H1 (cell line): ENCODE measurements around the gene TLE3.

ENCODE experiments used
- CTCF ChIP-seq, 3 experiments: IDR thresholded peaks; 1 replicate in 2 of 3; 2 replicates in 1 of 3; pipeline versions ENCODE4 v1.5.1 to v1.6.1; 2011; ENCODE audit warnings: low read length in 3 of 3, mild to moderate bottlenecking in 3 of 3, inconsistent platforms in 2 of 3, low read depth in 1 of 3, moderate library complexity in 1 of 3; ENCODE audit not compliant: insufficient read depth in 1 of 3; ENCODE audit errors: control extremely low read depth in 1 of 3
- EZH2 ChIP-seq: fragments of 200-600 bp; sonication (generic); IDR thresholded peaks from 2 replicates; pipeline ENCODE4 v1.7.1; 2012; ENCODE audit warnings: low read depth, mild to moderate bottlenecking, moderate library complexity, low read length, inconsistent platforms; ENCODE audit not compliant: severe bottlenecking
- TAF1 ChIP-seq: IDR thresholded peaks from 2 replicates; pipeline ENCODE4 v1.6.1; 2011; ENCODE audit warnings: mild to moderate bottlenecking, low read depth, low read length

GRCh38 chr15:70132139-70132538 is 34.4 kb upstream of the TLE3 start:
- TF ChIP-seq CTCF (IDR thresholded peaks at IDR 0.05; ENCODE audit: control extremely low read depth in 1 of 3, insufficient read depth in 1 of 3, low read depth in 1 of 3, low read length in 3 of 3): no peak
- no peak for TF ChIP-seq EZH2
- no peak for TF ChIP-seq TAF1
